Measurements from ENCODE around the gene MYL6. TPM values are rescaled to one million over a fixed set of nuclear protein-coding genes. Genes with fewer than 3 reads are reported as not detected.

The MYL6 gene
- total and polyA plus RNA-seq, 10 of the 15 experiments (the other 5 are each of a cell fraction or from before 2014, with no cell fraction given), result 1,000 to 4,116 (median 1,828) TPM

- Histone ChIP-seq H3K27me3 (replicated peaks in 1 of 2; ENCODE audit: control insufficient read depth in 2 of 2, insufficient read depth in 2 of 2, low read length in 1 of 2) (no peaks in the 10 kb centered on the region), H4K20me1 (ENCODE audit: control insufficient read depth, insufficient read depth) (no peaks in the 10 kb centered on the region), H3K9ac (ENCODE audit: control insufficient read depth, insufficient read depth, low read length) (0 out of 2 replicates have a peak overlapping the region, but pooled peaks have one; percentile 22), H3K4me3 (0 out of 2 replicates have a peak overlapping the region, but pooled peaks have one; percentile 54), H3K9me3 (replicated peaks; ENCODE audit: control insufficient read depth, insufficient read depth, low read length) (no peaks in the 10 kb centered on the region), H3K79me2 (ENCODE audit: control insufficient read depth, insufficient read depth, low read length) (peaks cover 21% of the 10 kb centered on the region), H3K36me3 (ENCODE audit: control insufficient read depth in 2 of 2, insufficient read depth in 2 of 2, low read length in 1 of 2) (peaks cover 6 to 12% of the 10 kb centered on the region in 2 experiments), H3K27ac (ENCODE audit: control insufficient read depth, insufficient read depth) (peak overlapping the region; percentile 72), H2AFZ (ENCODE audit: control insufficient read depth, low read depth, low read length) (peak overlapping the region; percentile 24), H3K4me2 (ENCODE audit: control insufficient read depth, insufficient read depth) (peak overlapping the region; percentile 94), H3K4me1 (ENCODE audit: control insufficient read depth, insufficient read depth, low read length) (peaks cover 24% of the 10 kb centered on the region)
- FAIRE-seq (no peak), DNase-seq (ENCODE audit: low read depth, low spot score) (no peak), ATAC-seq (no peak)
- ChIA-PET CTCF (interaction anchor here (0.6 to 10.3 kb wide), 17 partner anchors 9 to 389 kb away, joined by 3 to 129 read pairs (median 5); partner anchors contain the start of genes COQ10A, MYL6, PA2G4 and RNF41), RAD21 (ENCODE audit: unreplicated experiment) (interaction anchor here (1.4 to 6.8 kb wide), 7 partner anchors 25 to 337 kb away, joined by 3 to 98 read pairs (median 10); partner anchors contain the start of genes MYL6, MYL6B, RNF41 and SMARCC2), POLR2A (interaction anchor here (0.5 to 4.5 kb wide), 10 partner anchors 9 to 389 kb away, joined by 3 to 56 read pairs (median 12); partner anchors contain the start of genes MYL6, MYL6B, PA2G4 and RNF41), SMC1A (ENCODE audit: uncharacterized antibody, unreplicated experiment) (interaction anchor here (0.7 to 4.8 kb wide), 5 partner anchors 25 to 334 kb away, joined by 3 to 68 read pairs (median 5); partner anchors contain the start of genes MYL6, RNF41 and SMARCC2)
- 33% methylated on average over 3 of the region's 3 CpGs for WGBS (ENCODE audit: insufficient coverage, insufficient replicate concordance, low lambda C conversion rate, missing lambda C conversion rate)
- intact Hi-C loops (cut with micrococcal nuclease; ENCODE audit: unreplicated experiment), result loop anchor here (1.0 to 10.0 kb wide), 8 partner anchors 8 to 518 kb away; partner anchors contain the start of genes ANKRD52, ATP5F1B, MYL6B and NABP2
- in situ Hi-C loops (cut with MboI), result no loop called here
- no TSS peak for BruUV-seq (replicated peaks)
- no peak for TF ChIP-seq IKZF2 (IDR thresholded peaks at IDR 0.05)
- peak; percentile 60; the same call in 1 of the 2 replicates for TF ChIP-seq SPI1 (IDR thresholded peaks at IDR 0.05; ENCODE audit: borderline replicate concordance, insufficient read depth, low read depth, low read length)
Measured at GRCh38 chr12:56126732-56127239, 31.4 kb upstream of the MYL6 start.

DNA sequence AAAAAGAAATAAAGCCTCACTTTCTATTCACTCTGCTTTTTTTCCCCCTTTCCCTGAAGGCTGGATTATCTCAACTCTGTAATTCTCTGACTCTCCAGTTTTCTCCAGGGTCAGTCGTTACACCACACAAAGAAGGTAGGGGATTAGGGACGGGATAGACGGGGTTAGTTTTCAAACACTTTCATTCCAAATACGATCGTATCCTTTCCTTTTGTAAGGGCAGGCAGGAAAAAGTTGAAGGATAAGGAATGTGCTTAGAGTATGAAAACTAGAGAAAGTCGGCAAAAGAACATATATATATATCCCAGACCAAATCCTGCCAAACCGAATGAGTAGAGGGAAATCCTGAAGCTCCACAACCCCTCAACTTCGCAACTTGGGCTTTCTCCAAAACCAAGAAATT lies 30.7 kb upstream of the MYL6 start:
- in situ Hi-C loops (cut with MboI) (no loop called here), intact Hi-C loops (cut with micrococcal nuclease; ENCODE audit: unreplicated experiment) (loop anchor here (2.0 to 10.0 kb wide), 3 partner anchors 131 to 517 kb away; partner anchors contain the start of genes ANKRD52, ATP5F1B and SPRYD4)
- Histone ChIP-seq H3K4me2 (ENCODE audit: control insufficient read depth, insufficient read depth) (peak overlapping the region; percentile 94), H3K9ac (ENCODE audit: control insufficient read depth, insufficient read depth, low read length) (peak overlapping the region; percentile 58), H4K20me1 (ENCODE audit: control insufficient read depth, insufficient read depth) (no peaks in the 10 kb centered on the region), H3K4me1 (ENCODE audit: control insufficient read depth, insufficient read depth, low read length) (peaks cover 24% of the 10 kb centered on the region), H3K27me3 (replicated peaks in 1 of 2; ENCODE audit: control insufficient read depth in 2 of 2, insufficient read depth in 2 of 2, low read length in 1 of 2) (no peaks in the 10 kb centered on the region), H3K36me3 (ENCODE audit: control insufficient read depth in 2 of 2, insufficient read depth in 2 of 2, low read length in 1 of 2) (peaks cover 9 to 16% of the 10 kb centered on the region in 2 experiments), H3K9me3 (replicated peaks; ENCODE audit: control insufficient read depth, insufficient read depth, low read length) (no peaks in the 10 kb centered on the region), H3K4me3 (peak overlapping the region; percentile 54), H3K79me2 (ENCODE audit: control insufficient read depth, insufficient read depth, low read length) (peaks cover 21% of the 10 kb centered on the region), H3K27ac (ENCODE audit: control insufficient read depth, insufficient read depth) (peak overlapping the region; percentile 72), H2AFZ (ENCODE audit: control insufficient read depth, low read depth, low read length) (peak overlapping the region; percentile 69)
- FAIRE-seq (no peak), DNase-seq (ENCODE audit: low read depth, low spot score) (no peak), ATAC-seq (no peak)
- POLR2A ChIA-PET, result interaction anchor here (0.5 to 4.5 kb wide), 19 partner anchors 9 to 509 kb away, joined by 3 to 56 read pairs (median 5); partner anchors contain the start of genes ANKRD52, CNPY2, MYL6 and MYL6B
- TF ChIP-seq POLR2AphosphoS2 (IDR thresholded peaks at IDR 0.05; ENCODE audit: low read depth, low read length), result no peak
- 0 out of 4 replicates have a peak, but pooled peaks of 1 of the 2 experiments have one; percentile 15 for TF ChIP-seq IKZF2 (IDR thresholded peaks at IDR 0.05)
- TF ChIP-seq, protein P1, sequence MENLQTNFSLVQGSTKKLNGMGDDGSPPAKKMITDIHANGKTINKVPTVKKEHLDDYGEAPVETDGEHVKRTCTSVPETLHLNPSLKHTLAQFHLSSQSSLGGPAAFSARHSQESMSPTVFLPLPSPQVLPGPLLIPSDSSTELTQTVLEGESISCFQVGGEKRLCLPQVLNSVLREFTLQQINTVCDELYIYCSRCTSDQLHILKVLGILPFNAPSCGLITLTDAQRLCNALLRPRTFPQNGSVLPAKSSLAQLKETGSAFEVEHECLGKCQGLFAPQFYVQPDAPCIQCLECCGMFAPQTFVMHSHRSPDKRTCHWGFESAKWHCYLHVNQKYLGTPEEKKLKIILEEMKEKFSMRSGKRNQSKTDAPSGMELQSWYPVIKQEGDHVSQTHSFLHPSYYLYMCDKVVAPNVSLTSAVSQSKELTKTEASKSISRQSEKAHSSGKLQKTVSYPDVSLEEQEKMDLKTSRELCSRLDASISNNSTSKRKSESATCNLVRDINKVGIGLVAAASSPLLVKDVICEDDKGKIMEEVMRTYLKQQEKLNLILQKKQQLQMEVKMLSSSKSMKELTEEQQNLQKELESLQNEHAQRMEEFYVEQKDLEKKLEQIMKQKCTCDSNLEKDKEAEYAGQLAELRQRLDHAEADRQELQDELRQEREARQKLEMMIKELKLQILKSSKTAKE (IDR thresholded peaks at IDR 0.05; ENCODE audit: low read depth, poor library complexity, severe bottlenecking), result no peak
- CTCF ChIA-PET, result interaction anchor here (0.7 to 10.3 kb wide), 17 partner anchors 9 to 389 kb away, joined by 3 to 129 read pairs (median 5); partner anchors contain the start of genes PA2G4, RNF41, RPL41 and SMARCC2
- RAD21 ChIA-PET (ENCODE audit: unreplicated experiment), result interaction anchor here (0.7 to 6.8 kb wide), 18 partner anchors 8 to 389 kb away, joined by 3 to 98 read pairs (median 5); partner anchors contain the start of genes MYL6, MYL6B, PA2G4 and RAB5B
- BruUV-seq (replicated peaks), result TSS peak; percentile 71
- WGBS (ENCODE audit: insufficient coverage, insufficient replicate concordance, low lambda C conversion rate, missing lambda C conversion rate), result 1% methylated on average over 8 of the region's 8 CpGs
- SMC1A ChIA-PET (ENCODE audit: uncharacterized antibody, unreplicated experiment), result interaction anchor here (0.6 to 4.8 kb wide), 11 partner anchors 9 to 509 kb away, joined by 3 to 68 read pairs (median 6); partner anchors contain the start of genes MYL6, MYL6B, PA2G4 and RNF41
